Uterus (tissue), 2 donors: ENCODE results near the gene LLGL2.

Experiments used
- POLR2A ChIP-seq, 2 donors: fragments of 450-650 bp; IDR thresholded peaks; one replicate each; pipeline ENCODE4 v1.6.1; 2016; ENCODE audit warnings: antibody characterized with exemption in 2 of 2, mild to moderate bottlenecking in 1 of 2, moderate library complexity in 1 of 2
- TF ChIP-seq, protein P1 (sequence below), 4 experiments: fragments of 200-600 bp in 2 of 4; fragments of 450-650 bp in 2 of 4; sonication (generic) in 2 of 4; IDR thresholded peaks; one replicate each; pipeline ENCODE4 v1.5.1; 2016 to 2019; ENCODE audit warnings: antibody characterized with exemption in 4 of 4, mild to moderate bottlenecking in 2 of 4, moderate library complexity in 1 of 4

GRCh38 chr17:75518201-75518600 lies 7.3 kb upstream of the LLGL2 start:
- TF ChIP-seq, protein P1, sequence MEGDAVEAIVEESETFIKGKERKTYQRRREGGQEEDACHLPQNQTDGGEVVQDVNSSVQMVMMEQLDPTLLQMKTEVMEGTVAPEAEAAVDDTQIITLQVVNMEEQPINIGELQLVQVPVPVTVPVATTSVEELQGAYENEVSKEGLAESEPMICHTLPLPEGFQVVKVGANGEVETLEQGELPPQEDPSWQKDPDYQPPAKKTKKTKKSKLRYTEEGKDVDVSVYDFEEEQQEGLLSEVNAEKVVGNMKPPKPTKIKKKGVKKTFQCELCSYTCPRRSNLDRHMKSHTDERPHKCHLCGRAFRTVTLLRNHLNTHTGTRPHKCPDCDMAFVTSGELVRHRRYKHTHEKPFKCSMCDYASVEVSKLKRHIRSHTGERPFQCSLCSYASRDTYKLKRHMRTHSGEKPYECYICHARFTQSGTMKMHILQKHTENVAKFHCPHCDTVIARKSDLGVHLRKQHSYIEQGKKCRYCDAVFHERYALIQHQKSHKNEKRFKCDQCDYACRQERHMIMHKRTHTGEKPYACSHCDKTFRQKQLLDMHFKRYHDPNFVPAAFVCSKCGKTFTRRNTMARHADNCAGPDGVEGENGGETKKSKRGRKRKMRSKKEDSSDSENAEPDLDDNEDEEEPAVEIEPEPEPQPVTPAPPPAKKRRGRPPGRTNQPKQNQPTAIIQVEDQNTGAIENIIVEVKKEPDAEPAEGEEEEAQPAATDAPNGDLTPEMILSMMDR (IDR thresholded peaks at IDR 0.05), result no peak
- no peak for TF ChIP-seq POLR2A (IDR thresholded peaks at IDR 0.05)
